NCI-H82 treated with DMSO at 0.1 percent for 48 hours (cell line): Measurements from ENCODE around the gene TCP11L2.
A peak's percentile ranks its signal among the peaks of the same experiment; 100 is the strongest.
"Not testable (repeated sequence)": the region's sequence is repeated elsewhere in the genome, so short reads cannot be mapped to it uniquely, and the experiment has no call there.

ENCODE experiments used
- DNase-seq: peaks from one replicate; lab custom pipeline; 2025; ENCODE audit not compliant: unreplicated experiment; lab: John Stamatoyannopoulos, UW

Gene TCP11L2

DNA sequence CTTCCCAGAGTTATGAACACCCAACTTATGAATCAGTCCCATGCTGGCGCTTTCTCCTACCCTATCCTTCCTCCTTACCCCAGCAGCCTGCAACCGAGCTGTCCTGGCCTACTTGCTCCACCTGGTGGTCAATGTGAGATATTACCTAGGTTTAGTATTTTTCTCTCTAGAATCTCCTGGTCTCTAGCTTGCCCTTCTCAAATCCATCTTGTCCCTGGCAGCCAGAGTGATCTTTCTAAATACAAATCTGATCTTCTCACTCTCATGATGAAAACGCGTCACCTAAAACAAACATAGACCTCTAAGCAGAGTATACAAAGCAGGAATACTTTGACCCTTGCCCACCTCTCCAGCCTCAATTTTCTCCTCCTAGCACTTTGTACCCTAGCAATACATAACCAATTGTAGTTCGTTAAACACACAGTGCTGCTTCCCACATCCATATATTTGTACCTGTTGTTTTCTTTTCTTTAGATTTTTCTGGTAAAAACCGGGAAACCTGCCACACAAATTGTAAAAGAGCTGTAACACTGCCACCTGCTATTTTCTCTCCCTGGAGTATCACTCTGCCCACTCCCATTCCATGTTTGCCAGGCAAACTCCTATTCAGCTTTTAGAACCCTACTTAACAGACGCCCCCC is 20.0 kb upstream of the TCP11L2 start:
- peak; percentile 34 for DNase-seq

GRCh38 chr12:106284358-106285105 is 18.0 kb upstream of the TCP11L2 start:
- DNase-seq = no peak

- no peak for DNase-seq
These were observed 16.6 kb upstream of the TCP11L2 start for GRCh38 chr12:106285982-106286381.

DNA sequence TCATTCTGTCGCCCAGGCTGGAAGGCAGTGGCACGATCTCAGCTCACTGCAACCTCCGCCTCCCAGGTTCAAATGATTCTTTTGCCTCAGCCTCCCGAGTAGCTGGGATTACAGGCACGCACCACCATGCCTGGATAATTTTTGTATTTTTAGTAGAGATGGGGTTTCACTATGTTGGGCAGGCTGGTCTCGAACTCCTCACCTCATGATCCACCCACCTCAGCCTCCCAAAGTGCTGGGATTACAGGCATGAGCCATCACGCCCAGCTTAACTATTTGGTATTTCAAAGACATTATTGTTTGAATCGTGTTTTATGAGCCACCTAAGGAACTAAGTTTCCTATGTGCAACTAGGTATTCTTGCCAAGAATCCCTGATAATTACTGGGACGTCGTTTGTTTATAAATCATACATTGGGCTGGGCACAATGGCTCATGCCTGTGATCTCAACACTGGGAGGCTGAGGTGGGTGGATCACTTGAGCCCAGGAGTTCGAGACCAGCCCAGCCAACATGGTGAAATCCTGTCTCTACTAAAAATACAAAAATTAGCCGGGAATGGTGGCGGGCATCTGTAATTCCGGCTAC is 15.9 kb upstream of the TCP11L2 start:
- not testable (repeated sequence) for DNase-seq

DNA sequence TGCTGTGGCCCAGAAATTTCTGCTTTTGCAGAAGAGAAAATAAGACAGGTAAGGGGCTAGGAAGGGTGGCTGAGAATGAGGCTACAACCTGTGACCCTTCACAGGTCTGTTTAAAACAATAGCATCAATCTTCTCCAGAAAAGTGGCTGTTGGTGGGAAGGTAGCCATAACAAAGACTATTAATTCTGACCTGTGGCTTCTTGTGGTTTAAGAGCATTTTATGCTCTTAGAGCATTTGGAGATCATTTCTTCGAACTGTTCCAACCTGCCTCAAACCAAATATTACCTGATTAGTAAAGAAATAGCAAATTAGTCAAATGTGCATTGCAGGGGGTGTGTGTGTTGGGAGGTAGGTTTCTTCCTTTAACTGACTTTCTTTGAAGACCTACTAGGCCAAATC is 15.2 kb upstream of the TCP11L2 start:
- DNase-seq = no peak

- DNase-seq = no peak
These were observed 14.4 kb upstream of the TCP11L2 start for GRCh38 chr12:106288101-106288493.

- DNase-seq = no peak
These were observed 13.9 kb upstream of the TCP11L2 start for GRCh38 chr12:106288494-106289195.

DNA sequence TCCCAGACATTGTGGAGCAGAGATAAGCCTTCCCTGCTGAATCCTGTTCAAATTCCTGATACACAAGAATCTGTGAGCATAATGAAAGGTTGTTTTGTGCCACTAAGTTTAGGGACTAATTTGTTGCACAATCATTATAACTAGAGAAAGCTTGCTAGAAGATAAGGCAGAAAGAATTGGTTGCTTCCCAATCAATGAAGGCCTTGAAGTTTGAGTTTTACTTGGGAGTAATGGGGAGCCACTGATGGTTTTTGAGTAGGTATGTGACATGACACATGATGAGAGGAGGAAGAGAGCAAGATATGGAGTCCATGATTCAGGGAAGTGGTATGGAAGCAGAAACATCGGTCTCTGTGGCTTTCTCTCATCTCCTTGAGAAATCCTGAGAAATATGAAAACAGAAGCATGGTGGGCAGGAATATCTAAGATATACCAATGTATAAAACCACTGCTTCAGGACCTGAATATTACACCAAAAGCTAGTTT is 13.3 kb upstream of the TCP11L2 start:
- no peak for DNase-seq

- no peak for DNase-seq
These were observed 11.9 kb upstream of the TCP11L2 start for GRCh38 chr12:106290666-106291065.

GRCh38 chr12:106291342-106291741 is 11.2 kb upstream of the TCP11L2 start:
- DNase-seq = no peak

GRCh38 chr12:106292339-106292738 is 10.2 kb upstream of the TCP11L2 start:
- DNase-seq = no peak

- DNase-seq = no peak
These were observed 6.2 kb upstream of the TCP11L2 start for GRCh38 chr12:106296179-106296877.

- no peak for DNase-seq
These were observed 5.5 kb upstream of the TCP11L2 start for GRCh38 chr12:106297075-106297474.

DNA sequence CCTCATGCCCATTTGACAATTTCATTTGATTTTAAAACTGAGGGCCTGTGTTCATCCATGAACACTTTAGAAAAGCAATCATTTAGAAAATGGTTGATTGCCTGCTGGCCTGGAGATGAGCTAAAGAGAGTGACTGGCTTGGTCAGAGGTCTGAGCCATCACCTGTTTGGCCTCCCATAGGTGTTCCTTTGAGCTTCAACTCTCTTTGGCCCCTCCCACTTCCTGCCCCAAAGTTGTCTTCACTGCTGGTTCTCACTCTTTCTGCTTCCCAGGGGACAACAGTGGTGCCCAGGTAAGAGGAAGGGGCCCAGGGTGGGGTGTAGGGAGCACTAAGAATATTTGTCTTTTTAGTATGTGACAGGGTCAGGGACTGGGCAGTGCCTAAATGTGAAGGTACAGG is 4.9 kb upstream of the TCP11L2 start:
- DNase-seq = no peak

DNA sequence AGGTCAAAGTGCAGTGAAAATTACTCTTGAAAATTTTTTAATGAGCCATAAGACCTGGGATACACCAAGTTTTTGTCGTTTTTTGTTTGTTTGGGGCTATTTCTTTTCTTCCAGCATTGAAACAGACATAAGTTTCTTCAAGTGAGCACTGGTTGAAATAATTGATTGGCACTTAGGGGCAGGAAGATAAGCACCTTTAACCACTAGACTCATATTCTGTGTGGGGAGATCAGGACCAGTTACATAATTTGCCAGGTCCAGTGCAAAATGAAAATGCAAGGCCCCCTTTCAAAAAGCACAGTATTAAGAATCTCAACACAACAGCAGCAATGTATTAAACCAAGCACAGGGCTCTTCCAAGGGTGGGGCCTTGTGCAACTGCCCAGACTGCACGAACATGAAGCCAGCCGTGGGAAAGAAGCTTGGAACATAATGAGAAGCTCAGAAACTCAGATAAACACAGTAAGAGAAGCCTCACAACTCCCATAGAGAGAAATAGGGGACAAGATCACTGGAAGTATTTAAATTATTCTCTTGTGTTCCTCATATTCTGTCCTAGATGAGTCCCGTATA is 3.2 kb upstream of the TCP11L2 start:
- no peak for DNase-seq

DNA sequence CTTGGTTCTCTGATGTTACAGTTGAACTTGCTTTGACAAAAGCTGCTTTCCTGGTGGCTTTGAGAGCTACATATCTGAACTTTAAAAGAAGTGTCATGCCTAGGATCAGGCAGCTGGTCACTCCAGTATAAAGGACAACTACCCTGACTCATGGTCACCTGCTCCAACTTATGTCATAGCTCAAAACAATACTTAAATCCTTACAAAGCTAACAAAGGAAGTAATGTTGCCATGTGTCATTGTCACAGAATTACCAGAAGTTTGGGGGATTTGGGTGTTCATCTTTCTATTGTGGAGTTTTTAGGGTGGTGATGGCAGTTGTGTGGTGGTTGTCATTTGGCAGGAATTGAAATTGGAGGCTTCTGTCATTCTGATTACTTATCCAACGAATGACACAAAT is 1.8 kb upstream of the TCP11L2 start:
- DNase-seq = no peak

- DNase-seq = no peak
These were observed 1.3 kb upstream of the TCP11L2 start for GRCh38 chr12:106301241-106301610.

- DNase-seq = peak; percentile 59
These were observed 767 bp upstream of the TCP11L2 start for GRCh38 chr12:106301611-106302321.

DNA sequence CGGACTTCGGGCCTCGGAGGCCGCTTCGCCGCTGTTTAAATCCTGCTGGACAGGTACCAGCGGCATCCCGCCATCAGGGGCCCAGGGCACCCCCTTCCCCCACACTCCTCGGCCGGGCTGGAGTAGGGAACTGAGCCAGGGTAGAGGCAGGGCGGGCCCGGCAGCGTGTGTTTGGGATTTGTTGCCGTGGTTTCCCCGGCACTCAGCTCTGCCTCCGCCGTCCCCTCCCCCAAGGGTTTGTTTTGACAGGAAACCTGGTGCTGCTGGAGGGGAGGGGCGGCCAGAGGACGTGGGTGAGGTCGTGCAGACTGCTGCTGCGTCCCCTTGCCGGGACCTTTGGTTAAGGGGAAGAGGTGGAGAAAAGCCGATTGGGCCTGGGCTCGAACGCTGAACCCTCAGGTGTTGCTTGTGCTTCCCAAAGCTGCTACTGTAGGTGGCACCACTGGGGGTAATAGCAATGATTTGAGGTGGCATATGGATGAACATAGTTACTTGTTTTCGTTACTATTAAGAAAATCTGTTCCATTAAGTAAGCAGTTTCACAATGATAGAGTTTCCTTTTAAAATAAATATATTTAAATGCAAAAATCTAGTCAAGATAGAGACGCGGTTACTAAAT is 778 bp downstream of the TCP11L2 start:
- peak; percentile 80 for DNase-seq

- no peak for DNase-seq
These were observed 1.5 kb downstream of the TCP11L2 start for GRCh38 chr12:106304001-106304421.
